HEK293T (cell line): ENCODE measurements around the gene JPT2.

Experiments used
- CTCF ChIA-PET: fragments of 350-600 bp; formaldehyde crosslinking; extraction: SDS; loops from one replicate; lab custom pipeline; 2021; ENCODE audit warnings: antibody characterized with exemption, inconsistent platforms; lab: Yijun Ruan, JAX
- POLR2A ChIA-PET: fragments of 350-600 bp; formaldehyde crosslinking; extraction: SDS; loops from one replicate; lab custom pipeline; 2020; ENCODE audit warnings: antibody characterized with exemption, inconsistent platforms; lab: Yijun Ruan, JAX
- DNase-seq: peaks from one replicate; pipeline ENCODE4 v3.0.0; 2012; ENCODE audit warnings: mixed read lengths; ENCODE audit errors: extremely low spot score
- ARNT ChIP-seq: fragments of 450-650 bp; IDR thresholded peaks from 2 replicates; pipeline ENCODE4 v1.6.1; 2017; ENCODE audit warnings: mild to moderate bottlenecking
- BHLHE40 ChIP-seq: fragments of 450-650 bp; IDR thresholded peaks from 2 replicates; pipeline ENCODE4 v1.6.1; 2016; ENCODE audit warnings: mild to moderate bottlenecking, moderate library complexity, borderline replicate concordance
- CTBP1 ChIP-seq: fragments of 450-650 bp; IDR thresholded peaks from 2 replicates; pipeline ENCODE4 v1.6.1; 2016; ENCODE audit warnings: borderline replicate concordance
- ELF4 ChIP-seq: fragments of 450-650 bp; IDR thresholded peaks from 2 replicates; pipeline ENCODE4 v1.6.1; 2017; ENCODE audit warnings: antibody characterized with exemption
- FOXA1 ChIP-seq: fragments of 450-650 bp; IDR thresholded peaks from 2 replicates; pipeline ENCODE4 v1.6.1; 2016; ENCODE audit warnings: mild to moderate bottlenecking
- FOXK2 ChIP-seq: fragments of 450-650 bp; IDR thresholded peaks from 2 replicates; pipeline ENCODE4 v1.6.1; 2016; ENCODE audit warnings: mild to moderate bottlenecking
- FOXM1 ChIP-seq: fragments of 450-650 bp; IDR thresholded peaks from 2 replicates; pipeline ENCODE4 v1.6.1; 2017; ENCODE audit warnings: mild to moderate bottlenecking, borderline replicate concordance
- HDGF ChIP-seq: fragments of 450-650 bp; IDR thresholded peaks from 2 replicates; pipeline ENCODE4 v1.6.1; 2017; ENCODE audit warnings: antibody characterized with exemption, borderline replicate concordance
- L3MBTL2 ChIP-seq: fragments of 450-650 bp; conservative IDR thresholded peaks from 2 replicates; pipeline ENCODE4 v1.6.1; 2016; ENCODE audit warnings: mild to moderate bottlenecking
- LEF1 ChIP-seq: fragments of 450-650 bp; IDR thresholded peaks from 2 replicates; pipeline ENCODE4 v1.6.1; 2017; ENCODE audit warnings: mild to moderate bottlenecking, borderline replicate concordance
- NFRKB ChIP-seq: fragments of 450-650 bp; IDR thresholded peaks from 2 replicates; pipeline ENCODE4 v1.6.1; 2016; ENCODE audit warnings: mild to moderate bottlenecking, moderate library complexity
- PKNOX1 ChIP-seq: fragments of 450-650 bp; IDR thresholded peaks from 2 replicates; pipeline ENCODE4 v1.6.1; 2016
- SP1 ChIP-seq: fragments of 450-650 bp; IDR thresholded peaks from 2 replicates; pipeline ENCODE4 v1.6.1; 2017
- SUZ12 ChIP-seq: fragments of 450-650 bp; IDR thresholded peaks from 2 replicates; pipeline ENCODE4 v1.6.1; 2016; ENCODE audit warnings: mild to moderate bottlenecking
- TARDBP ChIP-seq: fragments of 450-650 bp; IDR thresholded peaks from 2 replicates; pipeline ENCODE4 v1.6.1; 2016
- ZNF384 ChIP-seq: fragments of 450-650 bp; IDR thresholded peaks from 2 replicates; pipeline ENCODE4 v1.6.1; 2016

The JPT2 gene

GRCh38 chr16:1723450-1724147 lies 45.5 kb downstream of the JPT2 start:
- CTCF ChIA-PET: interaction anchor here (0.6 to 1.5 kb wide), 9 partner anchors 11 to 994 kb away, joined by 3 to 18 read pairs (median 3); partner anchors contain the start of genes EME2, JPT2, MAPK8IP3 and NUBP2
- POLR2A ChIA-PET: interaction anchor here (0.7 to 1.3 kb wide), 3 partner anchors 13 to 113 kb away, joined by 3 to 6 read pairs (median 3); no protein-coding TSS in a partner anchor
- TF ChIP-seq ARNT: no peak
- no peak for TF ChIP-seq BHLHE40
- TF ChIP-seq NFRKB: no peak
- no peak for TF ChIP-seq FOXM1
- no peak for TF ChIP-seq LEF1
- DNase-seq: peak; percentile 67

- ChIA-PET POLR2A (no interaction called here), CTCF (interaction anchor here (1.2 kb wide), 1 partner anchor 46 kb away, joined by 5 read pairs; the partner anchor contains the start of gene JPT2)
- TF ChIP-seq FOXM1 (no peak), ELF4 (no peak), FOXK2 (no peak), ZNF384 (no peak), FOXA1 (no peak), HDGF (no peak), BHLHE40 (no peak), PKNOX1 (no peak), SUZ12 (no peak), SP1 (no peak), LEF1 (no peak), CTBP1 (no peak), NFRKB (no peak), ARNT (no peak)
- no peak for DNase-seq
Observed at GRCh38 chr16:1724491-1724890, 46.4 kb downstream of the JPT2 start.

GRCh38 chr16:1726661-1727502 lies 48.8 kb downstream of the JPT2 start:
- TF ChIP-seq TARDBP (no peak; the same call in 1 of the 2 replicates), SP1 (no peak), LEF1 (no peak), FOXK2 (no peak), ZNF384 (no peak), BHLHE40 (no peak), CTBP1 (no peak), L3MBTL2 (no peak), PKNOX1 (no peak), FOXM1 (no peak), ARNT (no peak), HDGF (no peak), FOXA1 (no peak), ELF4 (no peak), NFRKB (no peak), SUZ12 (no peak)
- CTCF ChIA-PET: no interaction called here
- POLR2A ChIA-PET: no interaction called here
- no peak for DNase-seq

- POLR2A ChIA-PET: no interaction called here
- no peak for DNase-seq
- no peak for TF ChIP-seq HDGF
- TF ChIP-seq FOXK2: no peak
- no peak for TF ChIP-seq FOXA1
- TF ChIP-seq PKNOX1: no peak
- TF ChIP-seq SP1: no peak
- no peak for TF ChIP-seq NFRKB
- TF ChIP-seq ELF4: no peak
- no peak for TF ChIP-seq TARDBP
- no peak for TF ChIP-seq LEF1
- TF ChIP-seq FOXM1: no peak
- TF ChIP-seq SUZ12: no peak
- TF ChIP-seq ARNT: no peak
- CTCF ChIA-PET: no interaction called here
Observed at GRCh38 chr16:1727651-1728624, 49.9 kb downstream of the JPT2 start.

GRCh38 chr16:1729026-1729425 lies 50.9 kb downstream of the JPT2 start:
- TF ChIP-seq SP1 (no peak), LEF1 (no peak), HDGF (no peak), FOXK2 (no peak), PKNOX1 (no peak), ZNF384 (no peak)
- CTCF ChIA-PET: no interaction called here
- no peak for DNase-seq
- POLR2A ChIA-PET: no interaction called here
